Measurements from ENCODE around the gene PAX6.

- TF ChIP-seq, protein P1, sequence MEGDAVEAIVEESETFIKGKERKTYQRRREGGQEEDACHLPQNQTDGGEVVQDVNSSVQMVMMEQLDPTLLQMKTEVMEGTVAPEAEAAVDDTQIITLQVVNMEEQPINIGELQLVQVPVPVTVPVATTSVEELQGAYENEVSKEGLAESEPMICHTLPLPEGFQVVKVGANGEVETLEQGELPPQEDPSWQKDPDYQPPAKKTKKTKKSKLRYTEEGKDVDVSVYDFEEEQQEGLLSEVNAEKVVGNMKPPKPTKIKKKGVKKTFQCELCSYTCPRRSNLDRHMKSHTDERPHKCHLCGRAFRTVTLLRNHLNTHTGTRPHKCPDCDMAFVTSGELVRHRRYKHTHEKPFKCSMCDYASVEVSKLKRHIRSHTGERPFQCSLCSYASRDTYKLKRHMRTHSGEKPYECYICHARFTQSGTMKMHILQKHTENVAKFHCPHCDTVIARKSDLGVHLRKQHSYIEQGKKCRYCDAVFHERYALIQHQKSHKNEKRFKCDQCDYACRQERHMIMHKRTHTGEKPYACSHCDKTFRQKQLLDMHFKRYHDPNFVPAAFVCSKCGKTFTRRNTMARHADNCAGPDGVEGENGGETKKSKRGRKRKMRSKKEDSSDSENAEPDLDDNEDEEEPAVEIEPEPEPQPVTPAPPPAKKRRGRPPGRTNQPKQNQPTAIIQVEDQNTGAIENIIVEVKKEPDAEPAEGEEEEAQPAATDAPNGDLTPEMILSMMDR (conservative IDR thresholded peaks at IDR 0.05) = no peak
- TF ChIP-seq EZH2 (IDR thresholded peaks at IDR 0.05; ENCODE audit: low read depth) = no peak
Measured at GRCh38 chr11:31818425-31818755, 7.3 kb upstream of the PAX6 start.

All from PC-9 (cell line).